ENCODE results near the gene NAV3.

The NAV3 gene

GRCh38 chr12:77998236-77998786 lies 167.6 kb downstream of the NAV3 start:
- TF ChIP-seq, protein P1, sequence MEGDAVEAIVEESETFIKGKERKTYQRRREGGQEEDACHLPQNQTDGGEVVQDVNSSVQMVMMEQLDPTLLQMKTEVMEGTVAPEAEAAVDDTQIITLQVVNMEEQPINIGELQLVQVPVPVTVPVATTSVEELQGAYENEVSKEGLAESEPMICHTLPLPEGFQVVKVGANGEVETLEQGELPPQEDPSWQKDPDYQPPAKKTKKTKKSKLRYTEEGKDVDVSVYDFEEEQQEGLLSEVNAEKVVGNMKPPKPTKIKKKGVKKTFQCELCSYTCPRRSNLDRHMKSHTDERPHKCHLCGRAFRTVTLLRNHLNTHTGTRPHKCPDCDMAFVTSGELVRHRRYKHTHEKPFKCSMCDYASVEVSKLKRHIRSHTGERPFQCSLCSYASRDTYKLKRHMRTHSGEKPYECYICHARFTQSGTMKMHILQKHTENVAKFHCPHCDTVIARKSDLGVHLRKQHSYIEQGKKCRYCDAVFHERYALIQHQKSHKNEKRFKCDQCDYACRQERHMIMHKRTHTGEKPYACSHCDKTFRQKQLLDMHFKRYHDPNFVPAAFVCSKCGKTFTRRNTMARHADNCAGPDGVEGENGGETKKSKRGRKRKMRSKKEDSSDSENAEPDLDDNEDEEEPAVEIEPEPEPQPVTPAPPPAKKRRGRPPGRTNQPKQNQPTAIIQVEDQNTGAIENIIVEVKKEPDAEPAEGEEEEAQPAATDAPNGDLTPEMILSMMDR (IDR thresholded peaks at IDR 0.05): no peak
- Histone ChIP-seq H3K4me3 (no peak overlapping the region), H3K4me1 (no peaks in the 10 kb centered on the region), H3K36me3 (no peaks in the 10 kb centered on the region), H3K9me3 (no peaks in the 10 kb centered on the region), H3K27ac (no peak overlapping the region), H3K27me3 (no peaks in the 10 kb centered on the region)
- intact Hi-C loops (cut with DNase I; ENCODE audit: low total_unique reads): no loop called here
- DNase-seq: no peak

DNA sequence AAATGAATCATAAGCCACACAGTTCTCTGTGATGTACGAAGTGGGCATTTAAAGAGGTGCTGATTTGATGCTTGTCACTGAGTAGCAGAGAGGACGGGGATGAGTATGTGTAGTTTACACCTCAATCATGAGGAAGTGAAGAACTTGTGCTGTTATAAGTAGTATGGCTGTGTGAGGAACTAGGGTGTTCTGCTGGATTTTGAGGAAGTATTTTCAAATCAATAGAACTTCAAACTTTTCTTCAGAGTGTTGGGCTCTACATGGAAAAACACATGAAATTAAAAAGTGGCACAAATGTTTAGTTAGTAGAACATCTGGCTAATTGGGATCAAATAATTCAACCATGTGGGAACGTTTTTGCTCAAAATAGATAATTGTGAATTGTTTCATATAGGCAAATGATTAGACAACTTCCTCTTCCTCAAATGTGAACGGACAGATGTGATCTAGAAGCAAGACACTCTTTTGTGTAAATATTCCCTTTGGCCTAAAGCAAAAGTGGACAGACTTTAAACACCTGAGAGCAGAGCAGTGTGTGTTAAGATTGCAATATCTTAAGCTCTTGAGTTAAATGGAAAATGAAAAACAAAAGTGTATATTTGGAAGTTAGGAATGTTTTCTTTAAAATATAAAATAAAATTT lies 168.5 kb downstream of the NAV3 start:
- TF ChIP-seq, protein P1 (IDR thresholded peaks at IDR 0.05): no peak
- intact Hi-C loops (cut with DNase I; ENCODE audit: low total_unique reads): no loop called here

DNA sequence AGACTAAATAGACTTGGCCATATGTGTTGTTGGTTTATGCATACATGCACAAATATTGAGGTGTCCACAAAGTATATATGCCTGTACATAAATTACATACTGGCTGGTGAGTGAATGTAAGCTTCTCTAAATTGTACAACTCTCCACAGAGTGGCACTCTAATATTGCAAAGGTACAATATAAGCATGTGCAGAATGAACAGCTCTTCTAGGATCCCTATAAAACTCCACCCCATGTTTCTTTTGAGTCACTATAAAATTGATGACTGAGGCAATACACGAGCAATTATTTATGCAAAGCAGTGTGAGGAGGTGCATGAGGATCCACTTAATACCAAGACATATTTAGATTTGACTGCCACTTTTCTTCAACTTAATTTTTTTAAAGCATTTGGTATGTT lies 172.2 kb downstream of the NAV3 start:
- intact Hi-C loops (cut with DNase I; ENCODE audit: low total_unique reads): no loop called here
- no peaks in the 10 kb centered on the region for H3K4me1 ChIP-seq
- DNase-seq: no peak

More for the DNA sequence above, 168.5 kb downstream of the NAV3 start:
- H3K36me3 ChIP-seq: no peaks in the 10 kb centered on the region
- no peak for DNase-seq
- H3K4me1 ChIP-seq: no peaks in the 10 kb centered on the region
- H3K27ac ChIP-seq: no peak overlapping the region
- H3K27me3 ChIP-seq: no peaks in the 10 kb centered on the region
- H3K9me3 ChIP-seq: no peaks in the 10 kb centered on the region
- H3K4me3 ChIP-seq: no peak overlapping the region

DNA sequence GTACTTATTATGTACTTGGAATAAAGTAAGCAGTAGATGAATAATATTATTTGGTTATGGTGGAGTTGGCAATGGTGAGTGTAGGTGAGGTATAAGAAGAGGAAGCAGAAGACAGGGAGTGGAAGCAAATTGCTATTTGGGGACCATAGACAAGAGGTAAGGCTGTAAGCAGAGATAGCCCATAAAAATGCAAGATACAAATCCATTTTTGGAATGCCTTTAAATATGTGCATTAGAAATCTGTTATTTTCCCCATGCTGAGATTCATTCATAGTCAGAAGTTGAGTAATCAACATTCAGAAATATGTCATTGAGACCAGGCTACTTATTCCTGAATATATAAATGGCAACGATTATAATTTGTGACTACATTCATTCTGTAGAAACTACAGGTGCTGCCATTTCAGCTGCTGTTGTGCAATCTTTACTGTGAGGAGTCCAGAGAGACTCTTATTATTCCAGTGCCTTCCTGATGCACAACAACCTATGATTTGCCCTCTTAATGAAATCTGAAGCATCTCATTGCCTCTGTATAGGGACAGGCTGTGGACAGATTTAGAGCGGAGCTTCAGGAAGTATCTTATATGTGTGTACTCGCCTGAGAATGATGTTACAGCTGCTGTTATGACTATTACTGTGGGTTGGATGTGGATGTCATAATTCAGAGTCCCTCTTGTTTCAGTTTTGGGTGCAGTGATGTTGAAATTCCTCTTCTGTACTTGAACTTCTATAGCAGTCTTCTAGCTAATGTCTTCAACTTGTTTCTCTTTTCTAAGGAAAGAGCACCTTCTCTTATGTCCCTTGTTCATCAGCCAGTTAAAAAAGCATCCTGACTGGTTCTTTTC lies 173.8 kb downstream of the NAV3 start:
- H3K4me1 ChIP-seq: no peaks in the 10 kb centered on the region
- intact Hi-C loops (cut with DNase I; ENCODE audit: low total_unique reads): no loop called here
- H3K27ac ChIP-seq: no peak overlapping the region
- no peaks in the 10 kb centered on the region for H3K27me3 ChIP-seq
- TF ChIP-seq, protein P1 (IDR thresholded peaks at IDR 0.05): no peak
- no peak overlapping the region for H3K4me3 ChIP-seq
- DNase-seq: no peak
- no peaks in the 10 kb centered on the region for H3K36me3 ChIP-seq
- no peaks in the 10 kb centered on the region for H3K9me3 ChIP-seq

More for the DNA sequence above, 172.2 kb downstream of the NAV3 start:
- Histone ChIP-seq H3K4me3 (no peak overlapping the region), H3K27ac (no peak overlapping the region), H3K27me3 (no peaks in the 10 kb centered on the region), H3K9me3 (no peaks in the 10 kb centered on the region), H3K36me3 (no peaks in the 10 kb centered on the region)
- TF ChIP-seq, protein P1 (IDR thresholded peaks at IDR 0.05): no peak

DNA sequence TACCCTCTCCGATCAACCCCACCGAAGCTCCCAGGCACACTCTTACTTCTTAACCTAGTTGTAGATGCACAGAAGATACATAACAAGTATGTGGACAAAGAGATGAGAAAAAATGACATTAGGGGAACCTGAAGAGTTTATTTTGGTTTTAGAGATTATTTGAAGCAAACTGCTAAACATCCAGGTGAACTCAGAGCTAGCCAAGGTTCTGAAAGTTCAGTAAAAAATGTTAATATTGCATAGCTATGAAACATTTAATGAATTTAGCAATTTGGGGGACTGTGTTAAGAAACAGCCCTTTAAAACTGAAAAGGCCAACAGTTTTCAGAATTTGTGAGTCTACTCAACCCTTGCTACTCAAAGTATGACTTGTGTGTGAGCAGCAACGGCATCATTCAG lies 174.4 kb downstream of the NAV3 start:
- Histone ChIP-seq H3K9me3 (no peaks in the 10 kb centered on the region), H3K4me3 (no peak overlapping the region), H3K27me3 (no peaks in the 10 kb centered on the region), H3K36me3 (no peaks in the 10 kb centered on the region), H3K27ac (no peak overlapping the region), H3K4me1 (no peaks in the 10 kb centered on the region)
- intact Hi-C loops (cut with DNase I; ENCODE audit: low total_unique reads): no loop called here
- no peak for DNase-seq
- TF ChIP-seq, protein P1 (IDR thresholded peaks at IDR 0.05): no peak
